H9 (cell line): ENCODE results near the gene FARP1. TPM values are rescaled to one million over a fixed set of nuclear protein-coding genes. Genes with fewer than 3 reads are reported as not detected.
A peak's percentile ranks its signal among the peaks of the same experiment; 100 is the strongest.

Experiments used
- DNase-seq: peaks from one replicate; pipeline ENCODE4 v3.0.0-alpha.2; 2017
- H2AFZ ChIP-seq: one replicate; pipeline ENCODE4 v1.6.1; 2013; ENCODE audit warnings: mild to moderate bottlenecking, low read length, control low read depth, moderate library complexity
- H2AK5ac ChIP-seq: 2 replicates; pipeline ENCODE4 v1.6.1; 2013; ENCODE audit warnings: low read length, control low read depth, mixed read lengths; ENCODE audit not compliant: insufficient read length
- H2BK120ac ChIP-seq: one replicate; pipeline ENCODE4 v1.6.1; 2013; ENCODE audit warnings: low read depth, mild to moderate bottlenecking, low read length, control low read depth, inconsistent platforms; ENCODE audit not compliant: poor library complexity, severe bottlenecking
- H2BK12ac ChIP-seq: 2 replicates; pipeline ENCODE4 v1.6.1; 2013; ENCODE audit warnings: low read length, control low read depth, mixed read lengths, low read depth; ENCODE audit not compliant: insufficient read length
- H2BK15ac ChIP-seq: 2 replicates; pipeline ENCODE4 v1.6.1; 2013; ENCODE audit warnings: low read depth, low read length, control low read depth
- H2BK20ac ChIP-seq: one replicate; pipeline ENCODE4 v1.6.1; 2013; ENCODE audit warnings: low read depth, mild to moderate bottlenecking, low read length, control low read depth, inconsistent platforms; ENCODE audit not compliant: poor library complexity, severe bottlenecking
- H2BK5ac ChIP-seq: 2 replicates; pipeline ENCODE4 v1.6.1; 2013; ENCODE audit warnings: low read length, control low read depth, mixed read lengths; ENCODE audit not compliant: insufficient read length
- H3K14ac ChIP-seq: 2 replicates; pipeline ENCODE4 v1.6.1; 2013; ENCODE audit warnings: low read length, control low read depth; ENCODE audit not compliant: insufficient read depth
- H3K18ac ChIP-seq: 2 replicates; pipeline ENCODE4 v1.6.1; 2013; ENCODE audit warnings: low read depth, mild to moderate bottlenecking, mixed read lengths, low read length, control low read depth; ENCODE audit not compliant: insufficient read length
- H3K23ac ChIP-seq: 2 replicates; pipeline ENCODE4 v1.6.1; 2013; ENCODE audit warnings: low read length, control low read depth, mixed read lengths, low read depth; ENCODE audit not compliant: insufficient read length
- H3K23me2 ChIP-seq: 2 replicates; pipeline ENCODE4 v1.6.1; 2013; ENCODE audit warnings: low read depth, mild to moderate bottlenecking, mixed read lengths, low read length, control low read depth; ENCODE audit not compliant: insufficient read length, poor library complexity, severe bottlenecking
- H3K27ac ChIP-seq: 2 replicates; pipeline ENCODE4 v1.5.1; 2013; ENCODE audit warnings: low read length, control low read depth, mixed read lengths, low read depth; ENCODE audit not compliant: insufficient read length
- H3K27me3 ChIP-seq: 2 replicates; pipeline ENCODE4 v1.6.1; 2013; ENCODE audit warnings: low read length, control low read depth, inconsistent platforms; ENCODE audit not compliant: insufficient read depth
- H3K4ac ChIP-seq: 2 replicates; pipeline ENCODE4 v1.6.1; 2013; ENCODE audit warnings: low read depth, mild to moderate bottlenecking, control low read depth, inconsistent platforms, low read length, moderate library complexity
- H3K4me1 ChIP-seq: 2 replicates; pipeline ENCODE4 v1.6.1; 2013; ENCODE audit warnings: low read length, control low read depth, inconsistent platforms; ENCODE audit not compliant: insufficient read depth
- H3K4me2 ChIP-seq: 2 replicates; pipeline ENCODE4 v1.6.1; 2013; ENCODE audit warnings: low read length, control low read depth, mixed read lengths; ENCODE audit not compliant: insufficient read length, insufficient read depth
- H3K56ac ChIP-seq: 2 replicates; pipeline ENCODE4 v1.6.1; 2013; ENCODE audit warnings: low read depth, mild to moderate bottlenecking, mixed read lengths, low read length, control low read depth; ENCODE audit not compliant: insufficient read length
- H3K79me1 ChIP-seq: 2 replicates; pipeline ENCODE4 v1.6.1; 2013; ENCODE audit warnings: low read depth, mild to moderate bottlenecking, moderate library complexity, low read length, control low read depth, inconsistent platforms; ENCODE audit not compliant: insufficient read depth, poor library complexity, severe bottlenecking
- H3K79me2 ChIP-seq: 2 replicates; pipeline ENCODE4 v1.6.1; 2013; ENCODE audit warnings: low read length, control low read depth, inconsistent platforms; ENCODE audit not compliant: insufficient read depth
- H3K9ac ChIP-seq: 2 replicates; pipeline ENCODE4 v1.6.1; 2013; ENCODE audit warnings: low read length, control low read depth, mixed read lengths; ENCODE audit not compliant: insufficient read length; ENCODE audit errors: extremely low read depth
- H3K9me3 ChIP-seq: one replicate; pipeline ENCODE4 v1.6.1; 2013; ENCODE audit warnings: low read depth, low read length, inconsistent platforms; ENCODE audit not compliant: control insufficient read depth
- H3T11ph ChIP-seq: one replicate; pipeline ENCODE4 v1.6.1; 2013; ENCODE audit warnings: mild to moderate bottlenecking, low read length, control low read depth, inconsistent platforms
- H4K20me1 ChIP-seq: one replicate; pipeline ENCODE4 v1.6.1; 2013; ENCODE audit not compliant: control insufficient read depth, insufficient read length, insufficient read depth
- H4K5ac ChIP-seq: 2 replicates; pipeline ENCODE4 v1.6.1; 2013; ENCODE audit warnings: low read depth, mild to moderate bottlenecking, mixed read lengths, low read length, control low read depth; ENCODE audit not compliant: insufficient read length
- H4K8ac ChIP-seq: replicated peaks from 2 replicates; pipeline ENCODE4 v1.6.1; 2013; ENCODE audit warnings: low read length, control low read depth, mixed read lengths, low read depth; ENCODE audit not compliant: insufficient read length
- H4K91ac ChIP-seq: 2 replicates; pipeline ENCODE4 v1.6.1; 2013; ENCODE audit warnings: low read depth, mild to moderate bottlenecking, moderate library complexity, mixed read lengths, low read length, control low read depth; ENCODE audit not compliant: insufficient read length
- H3K27ac Mint-ChIP-seq, 3 experiments: 2 replicates in 2 of 3; 3 replicates in 1 of 3; pipeline ENCODE4 v1.8.0; 2020 to 2021; ENCODE audit warnings: mixed read lengths in 3 of 3, mild to moderate bottlenecking in 1 of 3, moderate library complexity in 1 of 3
- H3K27me3 Mint-ChIP-seq: 2 replicates; pipeline ENCODE4 v1.8.0; 2021; ENCODE audit warnings: low read depth, mild to moderate bottlenecking, moderate library complexity, mixed read lengths
- H3K36me3 Mint-ChIP-seq, 3 experiments: 2 replicates in 2 of 3; 3 replicates in 1 of 3; pipeline ENCODE4 v1.8.0; 2020 to 2021; ENCODE audit warnings: low read depth in 3 of 3, mixed read lengths in 3 of 3; ENCODE audit not compliant: insufficient read depth in 1 of 3
- H3K4me1 Mint-ChIP-seq, 2 experiments: 2 replicates each; pipeline ENCODE4 v1.8.0; 2020; ENCODE audit warnings: mixed read lengths in 2 of 2
- H3K4me3 Mint-ChIP-seq, 2 experiments: 2 replicates in 1 of 2; 3 replicates in 1 of 2; pipeline ENCODE4 v1.8.0; 2020 to 2021; ENCODE audit warnings: mild to moderate bottlenecking in 2 of 2, mixed read lengths in 2 of 2, moderate library complexity in 1 of 2
- H3K9me3 Mint-ChIP-seq, 2 experiments: 2 replicates in 1 of 2; 3 replicates in 1 of 2; pipeline ENCODE4 v1.8.0; 2020; ENCODE audit warnings: mild to moderate bottlenecking in 2 of 2, mixed read lengths in 2 of 2, moderate library complexity in 1 of 2
- CTCF ChIP-seq: fragments of 200-600 bp; sonication (generic); conservative IDR thresholded peaks from 3 replicates; pipeline ENCODE4 v1.8.0; 2021; ENCODE audit warnings: antibody characterized with exemption, mild to moderate bottlenecking
- WGBS: extraction: QIAGEN DNeasy Blood & Tissue Kit; methylation state at CpG from one replicate; pipeline ENCODE4 v1.1.7; 2013; ENCODE audit warnings: missing lambda C conversion rate, low lambda C conversion rate, mixed read lengths; ENCODE audit not compliant: insufficient read length; ENCODE audit errors: extremely low coverage; 5-methylcytosine and 5-hydroxymethylcytosine counted together
- total RNA-seq: library from RNA; stranded (reverse); gene quantifications from 2 replicates; pipeline ENCODE4 v1.2.1, GENCODE V29; 2021

FARP1 gene
- total RNA-seq, 1 experiment from 2014 or later = 95.9 TPM

DNA sequence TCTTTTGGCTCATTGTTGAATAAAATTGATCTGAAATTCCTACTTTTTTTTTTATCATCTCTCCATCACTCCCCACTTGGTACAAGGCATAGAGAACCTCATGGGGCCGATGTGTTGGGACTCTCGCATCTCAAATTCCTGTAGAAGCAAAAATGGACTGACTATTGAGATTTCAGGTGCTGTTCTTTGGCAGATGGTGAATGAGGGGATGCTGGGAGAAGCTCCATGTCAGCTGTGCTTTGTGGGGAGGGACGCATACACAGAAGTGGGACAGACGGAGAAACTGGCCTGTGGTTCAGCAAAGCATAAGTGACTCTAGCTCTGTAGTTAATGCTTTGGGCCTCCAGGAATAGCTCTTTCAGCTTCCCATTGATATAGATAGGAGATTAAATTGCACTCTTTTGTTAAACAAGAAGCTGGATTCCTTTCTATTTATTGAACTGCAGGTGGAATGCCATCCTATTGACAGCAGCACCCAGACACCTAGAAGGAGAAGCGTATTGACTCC is 228.7 kb downstream of the FARP1 start:
- Histone ChIP-seq H2AFZ (no peak overlapping the region), H3K9me3 (no peaks in the 10 kb centered on the region), H3K18ac (no peak overlapping the region), H3K4me1 (peaks cover 4% of the 10 kb centered on the region), H3K4me2 (no peak overlapping the region), H3K27ac (no peak overlapping the region), H3K79me2 (no peaks in the 10 kb centered on the region), H2BK12ac (no peak overlapping the region), H3K14ac (no peak overlapping the region), H4K8ac (no peak overlapping the region), H3T11ph (no peak overlapping the region), H2BK120ac (no peak overlapping the region), H3K27me3 (no peaks in the 10 kb centered on the region), H4K91ac (no peak overlapping the region), H2AK5ac (no peak overlapping the region), H2BK5ac (no peak overlapping the region), H2BK20ac (no peak overlapping the region), H3K56ac (no peak overlapping the region), H3K79me1 (no peaks in the 10 kb centered on the region), H3K23me2 (no peaks in the 10 kb centered on the region), H3K4ac (no peak overlapping the region), H4K5ac (no peak overlapping the region), H4K20me1 (no peaks in the 10 kb centered on the region), H3K9ac (no peak overlapping the region), H2BK15ac (no peak overlapping the region), H3K23ac (no peak overlapping the region)
- Mint-ChIP-seq H3K4me1 (peaks cover 31% of the 10 kb centered on the region in 2 experiments), H3K9me3 (peaks cover 6 to 16% of the 10 kb centered on the region in 2 experiments; a peak in 4 of 5 replicates), H3K27me3 (no peaks in the 10 kb centered on the region), H3K36me3 (peaks cover 25 to 54% (median 47%) of the 10 kb centered on the region in 3 experiments), H3K4me3 (no peak overlapping the region), H3K27ac (peak overlapping the region; percentile 42 to 82 (median 72); a peak in 5 of 7 replicates)
- DNase-seq = no peak
- TF ChIP-seq CTCF = no peak
- WGBS = no CpG with 5 or more reads among the region's 5 CpGs
